Measurements from ENCODE around the gene SNX3.
"Not testable (repeated sequence)": the region's sequence is repeated elsewhere in the genome, so short reads cannot be mapped to it uniquely, and the experiment has no call there.

SNX3 gene

DNA sequence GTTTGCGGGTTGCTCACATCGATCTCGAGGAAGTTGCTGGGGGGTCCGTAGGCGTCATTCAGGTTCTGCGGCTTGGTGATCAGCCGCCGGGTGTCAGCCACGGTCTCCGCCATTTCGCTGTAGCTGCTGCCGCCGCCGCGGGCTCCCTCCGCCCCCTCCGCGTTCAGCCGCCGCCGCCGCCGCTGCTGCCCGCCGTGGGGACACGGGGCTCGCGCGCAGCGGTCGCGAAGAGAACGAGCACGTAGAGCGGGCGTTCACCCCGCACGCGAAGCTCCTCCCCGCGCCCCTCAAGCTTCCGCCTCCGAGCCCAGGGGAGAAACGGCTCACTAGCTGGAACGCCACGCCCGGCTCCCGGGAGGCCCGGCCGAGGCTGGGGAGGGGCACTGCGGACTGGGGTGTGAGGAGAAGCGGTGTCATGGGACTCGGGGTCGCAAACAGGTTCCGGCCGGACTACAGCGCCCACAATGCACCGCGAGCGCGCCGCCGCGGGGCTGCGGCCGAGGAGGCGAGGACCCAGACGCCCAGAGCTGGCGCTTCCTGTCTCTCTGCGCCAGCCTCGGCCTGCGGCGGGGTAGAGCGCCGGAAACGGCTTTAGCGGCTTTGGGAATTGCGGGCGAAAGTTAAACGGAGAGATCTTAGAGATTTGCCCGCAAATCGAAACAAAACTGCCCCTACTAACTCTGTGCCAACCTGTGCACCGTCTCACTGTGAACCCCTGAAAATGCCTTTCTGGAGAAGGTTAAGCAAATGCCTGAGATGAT is at the start of gene SNX3:
Gene SNX3, minus strand, starts transcription at position 232 of the 761 bp plus-strand sequence. Its CDS starts 119 bp downstream, at position 113.
- DNase-seq (ENCODE audit: low read depth, low spot score): peak; percentile 99

DNA sequence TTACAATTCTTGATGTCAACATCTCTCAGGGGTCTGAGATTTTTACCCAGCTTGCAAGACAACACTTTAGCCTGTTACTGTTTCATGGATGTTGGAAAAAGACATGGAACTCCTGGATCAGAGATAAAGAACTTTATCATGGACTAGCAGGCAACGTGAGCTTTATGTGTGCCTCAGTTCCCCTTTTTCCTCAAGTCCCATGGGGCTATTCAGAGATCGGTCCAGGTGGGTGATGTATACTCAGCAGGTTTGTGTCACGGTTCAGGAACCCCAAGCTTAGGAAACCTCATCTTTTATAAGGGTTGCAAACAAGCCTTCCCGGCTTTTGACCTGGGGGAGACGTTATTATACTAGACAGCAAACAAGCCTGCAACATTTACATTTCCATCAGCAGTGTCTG is 49.0 kb upstream of the SNX3 start:
- no peak for DNase-seq (ENCODE audit: low read depth, low spot score)

DNA sequence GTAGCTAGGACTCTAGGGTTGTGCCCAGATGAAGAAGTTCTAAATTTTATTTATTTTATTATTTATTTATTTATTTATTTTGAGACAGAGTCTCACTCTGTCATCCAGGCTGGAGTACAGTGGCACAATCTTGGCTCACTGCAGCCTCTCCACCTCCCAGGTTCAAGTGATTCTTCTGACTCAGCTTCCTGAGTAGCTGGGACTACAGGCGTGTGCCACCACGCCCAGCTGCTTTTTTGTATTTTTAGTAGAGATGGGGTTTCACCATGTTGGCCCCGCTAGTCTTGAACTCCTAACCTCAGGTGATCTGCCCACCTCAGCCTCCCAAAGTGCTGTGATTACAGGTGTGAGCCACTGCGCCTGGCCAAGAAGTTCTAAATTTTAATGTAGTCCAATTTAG is 47.8 kb upstream of the SNX3 start:
- not testable (repeated sequence) for DNase-seq (ENCODE audit: low read depth, low spot score)

DNA sequence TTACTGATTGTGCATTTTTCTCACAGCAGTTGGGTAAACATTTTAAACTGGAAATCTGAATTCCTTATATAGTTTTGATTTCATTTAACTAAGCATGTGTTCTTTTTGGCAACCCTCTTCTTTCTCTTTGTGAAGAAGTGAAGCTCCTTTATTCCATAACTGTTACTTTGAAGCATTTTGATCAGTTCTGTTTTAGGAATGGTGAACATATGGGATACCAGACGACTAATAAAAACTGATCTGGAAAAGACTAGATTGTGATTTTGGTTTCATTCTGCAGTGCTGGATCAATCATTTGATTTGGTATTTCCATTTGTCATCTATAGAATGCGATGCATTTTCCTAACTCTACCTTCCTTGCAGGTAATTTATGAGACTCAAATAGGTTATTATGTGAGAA is 43.8 kb upstream of the SNX3 start:
- no peak for DNase-seq (ENCODE audit: low read depth, low spot score)

DNA sequence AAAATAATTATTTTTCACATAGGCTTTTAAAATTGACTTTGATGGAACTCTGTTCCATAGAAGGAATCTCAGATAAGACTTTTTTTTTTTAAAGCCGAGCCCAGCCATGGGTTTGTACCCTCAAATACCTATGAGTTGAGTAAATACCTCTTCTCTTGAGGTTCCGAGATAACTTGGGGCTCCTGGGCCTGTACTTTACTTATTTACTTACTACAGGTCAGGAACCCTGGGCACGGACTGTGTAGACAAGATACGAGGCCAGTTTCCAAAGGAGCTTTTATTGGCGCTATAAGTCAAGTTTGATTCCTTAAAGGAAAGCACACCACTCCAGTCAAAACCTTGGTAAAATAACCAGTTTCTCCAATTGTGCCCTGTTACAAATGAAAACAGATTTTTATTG is 41.5 kb upstream of the SNX3 start:
- DNase-seq (ENCODE audit: low read depth, low spot score): no peak

DNA sequence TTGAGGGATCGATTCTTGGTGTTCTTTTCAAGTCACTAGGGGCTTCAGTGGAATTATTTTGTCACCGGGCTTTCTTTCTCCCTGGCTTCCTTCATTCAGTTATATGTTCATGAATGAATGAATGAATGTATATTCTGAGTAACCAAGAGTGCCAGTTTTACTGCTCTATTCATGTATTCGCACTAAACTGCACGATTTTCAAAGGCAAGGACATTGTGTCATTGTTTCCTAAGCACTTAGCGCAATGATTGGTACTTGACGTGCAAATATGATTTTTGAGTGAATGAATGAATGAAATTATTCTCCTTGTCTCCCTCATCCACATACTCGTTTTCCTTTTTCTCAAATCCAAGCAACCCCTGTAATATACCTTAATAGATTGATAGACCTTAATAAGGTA is 34.8 kb upstream of the SNX3 start:
- DNase-seq (ENCODE audit: low read depth, low spot score): no peak

DNA sequence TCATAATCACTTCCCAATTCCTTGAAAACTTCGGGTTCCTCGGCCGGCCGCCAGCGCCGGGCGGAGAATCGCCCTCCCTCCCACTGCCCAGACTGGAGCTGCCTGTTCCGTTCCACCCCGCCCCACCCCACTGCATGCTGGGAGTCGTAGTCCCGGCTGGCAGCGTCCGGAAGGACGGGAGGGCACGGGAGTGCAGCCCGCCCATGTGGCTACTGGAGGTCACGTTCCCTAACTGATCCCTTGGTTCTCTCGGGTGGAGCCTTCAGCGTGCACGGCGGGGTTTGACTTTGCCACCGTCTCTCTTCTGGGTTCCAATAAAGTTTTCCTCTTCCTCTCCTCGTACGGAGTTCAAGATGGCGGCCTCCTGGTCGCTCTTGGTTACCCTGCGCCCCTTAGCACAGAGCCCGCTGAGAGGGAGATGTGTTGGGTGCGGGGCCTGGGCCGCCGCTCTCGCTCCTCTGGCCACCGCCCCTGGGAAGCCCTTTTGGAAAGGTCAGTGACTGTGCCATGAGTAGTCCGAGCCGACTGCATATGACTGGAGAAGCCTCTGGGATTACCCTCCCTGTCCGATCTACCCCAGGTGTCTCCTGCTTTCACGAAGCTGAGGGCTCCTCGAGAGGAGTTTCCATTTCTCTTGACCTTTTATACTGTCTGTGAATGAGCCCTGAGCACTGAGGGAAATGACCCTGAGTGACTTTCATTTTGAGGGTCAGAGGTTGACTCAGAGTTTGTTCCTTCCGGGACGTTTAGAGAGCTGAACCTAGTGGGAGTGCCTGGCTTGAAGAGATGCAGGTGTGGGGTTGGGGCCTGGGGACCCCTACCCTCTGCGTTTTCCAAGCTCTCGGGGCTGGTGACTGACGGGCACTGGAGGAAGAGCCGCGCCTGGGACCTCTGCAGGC is 34.1 kb upstream of the SNX3 start, which contains the start of gene AFG1L:
Gene AFG1L, plus strand, starts transcription at position 328 of the 899 bp plus-strand sequence. Its CDS starts 26 bp downstream, at position 354.
- DNase-seq (ENCODE audit: low read depth, low spot score): peak; percentile 95

DNA sequence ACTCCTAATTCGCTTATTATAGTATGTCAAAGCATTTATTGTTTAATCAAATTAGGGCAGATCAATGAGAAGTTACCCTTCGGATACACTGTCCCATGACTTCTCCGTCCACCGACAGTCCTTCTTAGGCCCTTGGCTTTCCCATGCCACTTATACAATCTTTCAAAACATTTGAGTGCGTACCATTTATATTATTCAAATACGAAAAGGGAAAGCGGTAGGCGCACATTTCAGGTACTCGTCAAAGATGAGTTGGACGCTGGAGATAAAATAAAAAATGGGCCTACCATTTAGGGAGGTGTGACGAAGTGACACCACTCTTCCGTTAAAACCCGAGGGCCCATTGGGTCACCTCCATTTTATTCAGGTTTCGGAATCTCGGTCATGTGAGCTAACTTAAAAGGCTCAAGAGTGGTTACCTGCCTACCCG is 33.5 kb upstream of the SNX3 start:
- DNase-seq (ENCODE audit: low read depth, low spot score): no peak

DNA sequence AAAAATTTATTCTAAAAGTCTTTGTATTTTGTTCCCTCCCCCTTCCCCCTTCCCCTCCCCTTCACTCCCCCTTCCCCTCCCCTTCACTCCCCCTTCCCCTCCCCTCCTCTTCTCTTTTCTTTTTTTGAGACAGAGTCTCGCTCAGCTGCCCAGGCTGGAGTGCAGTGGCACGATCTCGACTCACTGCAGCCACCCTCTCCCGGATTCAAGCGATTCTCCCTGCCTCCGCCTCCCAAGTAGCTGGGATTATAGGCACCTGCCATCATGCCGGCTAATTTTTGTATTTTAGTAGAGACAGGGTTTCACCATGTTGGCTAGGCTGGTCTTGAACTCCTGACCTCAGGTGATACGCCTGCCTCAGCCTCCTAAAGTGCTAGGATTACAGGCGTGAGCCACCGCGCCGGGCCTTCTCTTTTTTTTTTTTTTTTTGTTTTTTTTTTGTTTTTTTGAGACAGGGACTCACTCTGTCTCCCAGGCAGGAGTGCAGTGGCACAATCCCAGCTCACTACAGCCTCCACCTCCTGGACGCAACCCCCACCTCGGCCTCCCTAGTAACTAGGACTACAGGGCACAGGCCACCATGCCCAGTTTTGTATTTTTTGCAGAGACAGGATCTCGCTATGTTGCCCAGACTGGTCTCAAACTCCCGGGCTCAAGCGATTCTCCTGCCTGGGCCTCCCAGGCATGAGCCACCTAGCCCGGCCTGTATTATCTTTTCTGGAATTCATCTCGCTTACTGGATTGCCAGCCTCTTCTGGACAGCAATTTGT is 32.9 kb upstream of the SNX3 start:
- no peak for DNase-seq (ENCODE audit: low read depth, low spot score)

DNA sequence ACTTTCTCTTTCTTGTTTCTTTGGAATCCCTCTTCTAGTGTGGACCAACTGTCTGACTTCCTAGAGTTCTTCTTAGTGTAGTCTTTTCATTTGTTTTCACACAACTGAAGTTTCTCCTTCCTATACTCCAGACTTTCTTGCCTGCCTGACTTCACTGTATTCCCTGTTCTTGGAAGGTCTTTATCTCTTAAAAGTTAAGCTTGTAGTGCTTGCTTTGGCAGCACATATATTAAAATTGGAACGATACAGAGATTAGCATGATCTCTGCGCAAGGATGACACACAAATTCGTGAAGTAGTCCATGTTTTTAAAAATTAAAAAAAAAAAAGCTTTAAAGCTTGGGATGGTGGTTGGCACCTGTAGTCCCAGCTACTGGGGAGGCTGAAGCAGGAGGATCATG is 31.7 kb upstream of the SNX3 start:
- not testable (repeated sequence) for DNase-seq (ENCODE audit: low read depth, low spot score)

DNA sequence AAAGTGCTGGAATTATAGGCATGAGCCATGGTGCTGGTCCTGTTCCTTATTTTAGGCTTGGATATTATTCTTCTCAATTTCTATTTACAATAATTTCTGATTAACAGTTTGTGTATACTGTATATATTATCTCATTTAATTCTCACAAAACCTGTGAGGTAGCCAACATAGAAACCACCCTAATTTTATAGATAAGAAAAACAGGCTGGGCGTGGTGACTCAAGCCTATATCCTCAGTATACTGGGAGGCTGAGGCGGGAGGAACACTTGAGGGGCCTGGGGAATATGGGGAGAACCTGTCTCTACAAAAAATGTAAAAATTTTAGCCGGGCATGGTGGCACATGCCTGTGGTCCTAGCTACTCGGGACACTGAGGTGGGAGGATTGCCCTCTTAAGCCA is 30.3 kb upstream of the SNX3 start:
- DNase-seq (ENCODE audit: low read depth, low spot score): no peak

DNA sequence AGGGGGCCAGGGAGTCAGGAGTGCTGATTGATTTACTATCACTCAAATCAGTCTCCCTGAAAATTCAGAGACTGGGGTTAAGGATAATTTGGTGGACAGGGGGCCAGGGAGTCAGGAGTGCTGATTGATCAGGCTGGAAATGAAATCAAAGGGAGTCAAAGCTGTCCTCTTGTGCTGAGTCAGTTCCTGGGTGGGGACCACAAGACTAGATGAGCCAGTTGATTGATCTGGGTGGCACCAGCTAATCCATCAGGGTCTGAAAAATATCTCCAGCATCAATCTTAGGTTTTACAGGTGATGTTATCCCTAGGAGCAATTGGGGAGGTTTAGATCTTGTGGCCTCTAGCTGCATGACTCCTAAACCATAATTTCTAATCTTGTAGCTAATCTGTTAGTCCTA is 27.9 kb upstream of the SNX3 start:
- no peak for DNase-seq (ENCODE audit: low read depth, low spot score)

DNA sequence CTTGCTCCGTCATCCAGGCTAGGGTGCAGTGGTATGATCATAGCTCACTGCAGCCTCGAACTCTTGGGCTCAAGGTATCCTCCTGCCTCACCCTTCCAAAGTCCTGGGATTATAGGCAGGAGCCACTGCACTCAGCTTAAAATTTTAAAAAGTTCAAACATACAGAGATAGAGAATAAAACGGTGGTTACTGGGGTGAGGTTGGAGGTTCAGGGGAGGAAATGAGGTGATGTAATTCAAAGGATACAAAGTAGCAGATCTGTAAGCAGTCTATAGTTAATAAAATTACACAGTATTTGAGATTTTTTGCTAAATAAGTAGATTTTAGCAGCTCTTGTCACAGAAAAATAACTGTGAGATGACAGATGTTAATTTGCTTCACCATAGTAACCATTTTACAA is 26.5 kb upstream of the SNX3 start:
- no peak for DNase-seq (ENCODE audit: low read depth, low spot score)

DNA sequence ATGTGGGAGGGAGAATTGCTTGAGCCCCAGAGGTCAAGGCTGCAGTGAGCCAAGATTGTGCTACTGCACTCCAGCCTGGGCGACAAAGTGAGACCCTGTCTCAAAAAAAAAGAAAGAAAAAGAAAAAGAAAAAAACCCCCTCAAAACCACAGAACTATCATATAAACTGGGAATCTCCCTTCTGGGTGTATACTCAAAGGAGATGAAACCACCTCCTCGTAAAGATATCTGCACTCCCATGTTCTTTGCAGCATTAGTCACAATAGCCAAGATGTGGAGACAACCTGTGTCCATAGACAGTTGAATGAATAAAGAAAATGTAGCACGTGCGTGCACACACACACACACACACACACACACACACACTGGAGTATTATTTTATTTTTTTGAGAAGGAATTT is 25.5 kb upstream of the SNX3 start:
- no peak for DNase-seq (ENCODE audit: low read depth, low spot score)

DNA sequence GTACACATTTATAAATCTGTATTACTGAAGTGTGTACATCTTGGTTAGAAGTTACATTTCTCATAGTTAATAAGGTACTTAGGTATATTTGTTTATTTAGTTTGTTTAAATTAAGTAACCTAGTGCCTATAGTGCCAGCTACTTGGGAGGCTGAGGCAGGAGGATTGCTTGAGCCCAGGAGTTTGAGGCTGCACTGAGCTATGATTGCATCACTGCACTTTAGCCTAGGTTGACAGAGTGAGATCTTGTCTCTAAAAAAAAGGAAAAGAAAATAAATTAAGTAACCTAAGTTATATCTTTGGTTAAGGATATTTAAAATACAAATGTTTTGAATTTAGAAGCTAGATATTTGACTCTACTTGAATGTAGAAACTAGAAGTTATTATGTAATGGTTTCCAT is 24.5 kb upstream of the SNX3 start:
- DNase-seq (ENCODE audit: low read depth, low spot score): no peak

DNA sequence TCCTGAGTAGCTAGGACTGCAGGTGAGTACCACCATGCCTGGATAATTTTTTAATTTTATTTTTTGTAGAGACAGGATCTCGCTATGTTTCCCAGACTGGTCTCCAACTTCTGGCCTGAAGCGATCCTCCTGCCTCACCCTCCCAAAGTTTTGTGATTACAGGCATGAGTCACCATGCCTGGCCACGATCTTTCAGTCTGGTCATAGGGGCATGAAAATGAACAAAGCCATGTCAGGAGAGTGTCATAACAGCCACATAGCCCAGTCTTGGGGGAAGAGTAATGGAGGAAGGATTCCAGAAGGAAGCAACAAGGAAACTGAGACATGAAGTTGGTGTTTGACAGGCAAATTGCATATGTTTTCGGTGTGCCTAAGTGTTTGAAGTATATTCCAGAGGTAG is 17.0 kb upstream of the SNX3 start:
- DNase-seq (ENCODE audit: low read depth, low spot score): no peak

DNA sequence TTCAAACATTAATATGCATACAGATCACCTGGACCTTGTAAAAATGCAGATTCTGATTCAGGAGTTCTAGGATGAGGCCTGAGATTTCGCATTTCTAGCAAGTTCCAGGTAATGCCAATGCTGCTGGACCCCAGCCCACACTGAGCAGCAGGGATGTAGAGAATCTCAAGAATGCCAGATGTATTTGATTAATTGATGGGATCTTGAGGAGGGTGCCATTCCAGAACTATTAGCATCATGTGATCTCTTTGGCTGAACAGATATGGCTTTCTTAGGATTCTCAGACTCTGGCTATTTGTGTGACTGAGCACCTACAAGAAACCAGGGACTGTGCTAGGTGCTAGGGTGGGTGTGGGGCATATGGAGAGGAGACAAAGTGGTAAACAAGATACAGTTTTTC is 16.5 kb upstream of the SNX3 start:
- DNase-seq (ENCODE audit: low read depth, low spot score): no peak

DNA sequence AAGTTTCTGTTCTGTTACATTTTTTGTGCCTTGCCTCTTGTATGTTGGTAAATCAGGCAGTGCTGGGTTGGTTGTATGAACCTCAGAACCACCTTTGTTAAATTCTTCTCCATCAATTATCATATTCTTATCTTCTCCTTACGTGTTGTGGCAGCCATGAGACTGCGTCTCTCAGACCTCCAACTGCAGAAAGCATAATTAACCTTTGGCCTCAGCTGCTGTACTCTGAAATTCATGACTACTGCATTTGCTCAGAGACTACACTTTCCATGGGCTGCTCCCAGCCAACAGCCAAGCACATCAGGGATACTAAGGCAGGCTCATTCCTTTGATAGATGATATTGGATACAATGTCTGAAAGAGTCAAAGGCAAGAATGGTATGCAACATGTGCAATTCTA is 15.1 kb upstream of the SNX3 start:
- DNase-seq (ENCODE audit: low read depth, low spot score): no peak

DNA sequence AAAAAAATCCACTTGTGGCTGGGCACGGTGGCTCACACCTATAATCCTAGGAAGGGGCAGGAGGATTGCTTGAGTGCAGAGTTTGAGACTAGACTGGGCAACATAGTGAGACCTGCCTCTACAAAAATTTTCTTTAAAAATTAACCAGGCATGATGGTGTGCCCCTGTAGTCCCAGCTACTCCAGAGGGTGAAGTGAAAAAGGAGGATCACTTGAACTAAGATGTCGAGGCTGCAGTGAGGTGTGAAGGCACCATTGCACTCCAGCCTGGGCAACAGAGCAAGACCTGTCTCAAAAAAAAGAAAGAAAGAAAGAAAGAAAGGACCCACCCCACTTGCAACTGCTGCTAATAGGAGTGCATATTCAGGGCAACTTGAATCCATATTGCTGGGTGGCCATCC is 13.7 kb upstream of the SNX3 start:
- no peak for DNase-seq (ENCODE audit: low read depth, low spot score)

DNA sequence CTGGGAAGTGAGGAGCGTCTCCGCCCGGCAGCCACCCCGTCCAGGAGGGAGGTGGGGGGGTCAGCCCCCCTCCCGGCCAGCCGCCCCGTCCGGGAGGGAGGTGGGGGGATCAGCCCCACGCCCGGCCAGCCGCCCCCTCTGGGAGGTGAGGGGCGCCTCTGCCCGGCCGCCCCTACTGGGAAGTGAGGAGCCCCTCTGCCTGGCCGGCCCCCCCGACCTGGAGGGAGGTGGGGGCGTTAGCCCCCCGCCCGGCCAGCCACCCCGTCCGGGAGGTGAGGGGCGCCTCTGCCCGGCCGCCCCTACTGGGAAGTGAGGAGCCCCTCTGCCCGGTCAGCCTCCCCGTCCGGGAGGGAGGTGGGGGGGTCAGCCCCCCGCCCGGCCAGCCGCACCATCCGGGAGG is 9.1 kb upstream of the SNX3 start:
- not testable (repeated sequence) for DNase-seq (ENCODE audit: low read depth, low spot score)

DNA sequence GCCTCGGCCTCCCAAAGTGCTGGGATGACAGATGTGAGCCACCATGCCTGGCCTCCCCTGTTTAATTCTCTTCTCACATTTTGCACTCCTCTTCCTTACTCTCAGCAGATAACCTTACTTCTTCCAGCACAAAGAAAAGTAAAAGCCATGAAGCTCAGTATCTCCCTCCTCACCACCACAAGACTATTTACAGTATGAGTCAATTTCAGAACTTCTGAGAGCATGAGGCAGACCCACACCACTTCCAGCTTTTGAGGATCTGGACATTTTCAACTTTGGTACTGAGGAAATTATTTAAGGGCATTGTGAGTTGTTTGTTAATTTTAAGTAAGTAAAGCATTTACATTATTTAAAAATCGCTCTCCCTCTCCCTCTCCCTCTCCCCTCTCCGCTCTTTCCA is 8.0 kb upstream of the SNX3 start:
- no peak for DNase-seq (ENCODE audit: low read depth, low spot score)

DNA sequence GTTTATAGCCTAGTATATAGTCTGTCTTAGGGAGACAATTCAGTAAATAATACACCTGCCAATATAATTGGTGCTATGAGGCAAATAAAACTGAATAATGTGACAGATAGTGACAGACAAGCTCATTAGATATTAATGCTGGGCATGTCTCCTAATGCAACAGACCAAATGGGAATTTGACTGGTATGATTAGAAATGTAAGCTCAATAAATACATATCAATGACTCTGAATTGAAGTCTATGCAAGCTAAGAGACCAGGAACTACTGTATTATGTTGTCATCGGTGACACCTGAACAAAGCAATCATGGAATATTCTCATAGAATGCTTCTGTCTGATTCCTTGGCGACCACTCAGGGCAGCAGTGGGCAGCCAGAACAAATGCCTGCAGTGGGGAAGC is 2.5 kb upstream of the SNX3 start:
- no peak for DNase-seq (ENCODE audit: low read depth, low spot score)
